ENCODE results near the gene C2orf72. TPM values are rescaled to one million over a fixed set of nuclear protein-coding genes. Genes with fewer than 3 reads are reported as not detected.

Gene C2orf72
- total and polyA plus RNA-seq, 2 of the 13 experiments (the other 11 are each of a cell fraction or from before 2014, with no cell fraction given), result 147 to 203 TPM

- no peak; the same call in 1 of the 2 replicates for TF ChIP-seq ZNF468 (CRISPR knock-in tag; IDR thresholded peaks at IDR 0.05)
- TF ChIP-seq ZNF891 (CRISPR knock-in tag; IDR thresholded peaks at IDR 0.05), result peak; percentile 74
- TF ChIP-seq ZSCAN5A (CRISPR knock-in tag; IDR thresholded peaks at IDR 0.05; ENCODE audit: borderline replicate concordance), result no peak
- TF ChIP-seq MLX (CRISPR knock-in tag; IDR thresholded peaks at IDR 0.05), result peak; percentile 51; the same call in 1 of the 2 replicates
- TF ChIP-seq MEF2D (CRISPR knock-in tag; IDR thresholded peaks at IDR 0.05), result no peak
- TF ChIP-seq ZNF691 (CRISPR knock-in tag; IDR thresholded peaks at IDR 0.05; ENCODE audit: borderline replicate concordance, low read depth), result peak; percentile 88; the same call in 1 of the 2 replicates
- TF ChIP-seq SAFB2 (CRISPR knock-in tag; IDR thresholded peaks at IDR 0.05; ENCODE audit: borderline replicate concordance, low read depth), result peak; percentile 95
- TF ChIP-seq ZBTB26 (CRISPR knock-in tag; IDR thresholded peaks at IDR 0.05; ENCODE audit: borderline replicate concordance), result peak; percentile 55; the same call in 1 of the 2 replicates
- no peak; the same call in 1 of the 2 replicates for TF ChIP-seq DNMT1 (CRISPR knock-in tag; IDR thresholded peaks at IDR 0.05)
- no peak for TF ChIP-seq SETDB1 (CRISPR knock-in tag; IDR thresholded peaks at IDR 0.05; ENCODE audit: borderline replicate concordance)
- TF ChIP-seq KLF16 (CRISPR knock-in tag; IDR thresholded peaks at IDR 0.05), result peak; percentile 26 to 74; a peak in 1 of 4 replicates
- TF ChIP-seq ZNF83 (CRISPR knock-in tag; IDR thresholded peaks at IDR 0.05; ENCODE audit: borderline replicate concordance), result peak; percentile 92
- peak; percentile 90 for TF ChIP-seq ZNF564 (CRISPR knock-in tag; IDR thresholded peaks at IDR 0.05)
- no peak for TF ChIP-seq RARG (CRISPR knock-in tag; IDR thresholded peaks at IDR 0.05; ENCODE audit: low read depth)
- TF ChIP-seq ZNF543 (CRISPR knock-in tag; IDR thresholded peaks at IDR 0.05), result peak; percentile 67; the same call in 1 of the 2 replicates
- TF ChIP-seq ZNF225 (CRISPR knock-in tag; IDR thresholded peaks at IDR 0.05), result 0 out of 2 replicates have a peak, but pooled peaks have one; percentile 32
- TF ChIP-seq KAT2B (IDR thresholded peaks at IDR 0.05; ENCODE audit: borderline replicate concordance, low read depth, low read length), result no peak
- peak; percentile 66; the same call in 1 of the 2 replicates for TF ChIP-seq DPF2 (CRISPR knock-in tag; IDR thresholded peaks at IDR 0.05; ENCODE audit: borderline replicate concordance, low read depth)
- TF ChIP-seq TSC22D2 (CRISPR knock-in tag; IDR thresholded peaks at IDR 0.05; ENCODE audit: borderline replicate concordance), result no peak
- no peak for TF ChIP-seq SMARCE1 (IDR thresholded peaks at IDR 0.05; ENCODE audit: borderline replicate concordance)
- 0 out of 2 replicates have a peak, but pooled peaks have one; percentile 34 for TF ChIP-seq ZNF329 (CRISPR knock-in tag; IDR thresholded peaks at IDR 0.05; ENCODE audit: low read depth)
- 0 out of 2 replicates have a peak, but pooled peaks have one; percentile 32 for TF ChIP-seq HNF1B (CRISPR knock-in tag; IDR thresholded peaks at IDR 0.05)
These were observed 15.4 kb downstream of the C2orf72 start (continued) for GRCh38 chr2:231052494-231053451.

All from HepG2 (cell line).